Stimulated activated CD8-positive, alpha-beta memory T cell treated with anti-CD3 and anti-CD28 coated beads, Interleukin-7, amount 100 ng/mL, for 48 hours (primary cell): Measurements from ENCODE around the gene SCAMP1.
"Not testable (repeated sequence)": the region's sequence is repeated elsewhere in the genome, so short reads cannot be mapped to it uniquely, and the experiment has no call there.

Experiments used
- DNase-seq, 2 donors: peaks; one replicate each; pipeline ENCODE4 v3.0.0-alpha.2; 2020; ENCODE audit warnings: low read depth in 1 of 2; ENCODE audit errors: extremely low read depth in 1 of 2

Gene SCAMP1, protein sequence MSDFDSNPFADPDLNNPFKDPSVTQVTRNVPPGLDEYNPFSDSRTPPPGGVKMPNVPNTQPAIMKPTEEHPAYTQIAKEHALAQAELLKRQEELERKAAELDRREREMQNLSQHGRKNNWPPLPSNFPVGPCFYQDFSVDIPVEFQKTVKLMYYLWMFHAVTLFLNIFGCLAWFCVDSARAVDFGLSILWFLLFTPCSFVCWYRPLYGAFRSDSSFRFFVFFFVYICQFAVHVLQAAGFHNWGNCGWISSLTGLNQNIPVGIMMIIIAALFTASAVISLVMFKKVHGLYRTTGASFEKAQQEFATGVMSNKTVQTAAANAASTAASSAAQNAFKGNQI

DNA sequence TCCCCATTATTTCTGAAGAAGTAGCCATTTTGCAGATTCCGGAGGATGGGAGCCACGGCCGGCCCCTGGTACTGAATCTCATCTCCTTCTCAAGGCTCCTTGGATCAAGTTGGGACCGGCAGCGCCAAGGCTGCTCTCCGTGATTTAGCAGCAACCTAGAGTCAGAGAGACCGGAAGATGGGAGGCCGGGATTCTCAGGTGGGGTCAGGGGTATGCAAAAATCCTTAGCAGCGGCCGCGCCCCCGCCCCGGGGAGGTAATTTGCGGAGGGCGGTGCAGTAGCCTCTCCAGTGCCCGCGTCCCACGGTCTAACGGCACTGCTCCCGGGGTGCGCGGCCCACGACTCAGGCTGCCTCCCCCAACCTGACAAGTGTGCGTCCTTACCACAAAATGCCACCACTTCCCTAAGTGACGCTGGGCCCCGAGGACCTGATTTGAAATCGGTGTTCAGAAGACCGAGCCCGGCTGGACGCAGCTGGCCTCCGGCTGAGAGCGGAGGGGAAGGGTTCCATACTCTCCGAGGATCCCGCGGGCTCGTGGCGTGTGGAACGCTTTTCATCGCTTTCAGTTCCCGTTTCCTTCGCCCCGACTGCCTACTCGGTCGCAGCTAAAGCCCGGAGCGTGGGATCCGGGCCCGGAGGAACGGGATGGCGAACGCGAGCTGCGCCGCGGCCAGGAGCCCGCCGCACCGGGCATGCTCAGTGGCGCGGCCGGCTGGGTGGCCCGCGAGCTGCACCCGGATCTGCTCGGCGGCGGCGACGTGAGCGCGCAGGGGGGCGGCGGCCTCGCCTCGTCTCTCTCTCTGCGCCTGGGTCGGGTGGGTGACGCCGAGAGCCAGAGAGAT, at the start of gene SCAMP1:
Gene SCAMP1 (plus strand): TSS at position 787 of the 843 bp plus-strand sequence. CDS start 55 bp downstream, at position 842.
- DNase-seq, result peak; percentile 81 to 86

DNA sequence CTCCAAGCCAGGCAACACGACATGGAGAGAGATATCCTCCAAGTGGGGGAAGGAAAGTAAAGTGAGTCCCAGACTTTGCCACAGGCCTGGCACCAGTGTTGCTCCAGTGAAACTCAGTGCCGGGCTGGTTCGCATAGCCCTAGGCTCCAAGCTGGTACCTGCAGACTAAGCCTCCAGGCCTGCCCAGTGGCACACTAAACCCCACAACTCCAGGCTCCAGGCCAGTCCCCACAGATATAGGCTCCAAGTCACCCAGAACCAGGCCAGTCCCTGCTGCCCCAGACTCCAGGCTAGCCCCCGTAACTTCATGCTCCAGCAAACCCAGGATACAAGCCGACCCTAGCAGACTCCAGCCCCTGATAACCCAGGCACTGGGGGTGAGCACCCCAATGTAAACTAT, 42.9 kb upstream of the SCAMP1 start:
- no peak for DNase-seq

DNA sequence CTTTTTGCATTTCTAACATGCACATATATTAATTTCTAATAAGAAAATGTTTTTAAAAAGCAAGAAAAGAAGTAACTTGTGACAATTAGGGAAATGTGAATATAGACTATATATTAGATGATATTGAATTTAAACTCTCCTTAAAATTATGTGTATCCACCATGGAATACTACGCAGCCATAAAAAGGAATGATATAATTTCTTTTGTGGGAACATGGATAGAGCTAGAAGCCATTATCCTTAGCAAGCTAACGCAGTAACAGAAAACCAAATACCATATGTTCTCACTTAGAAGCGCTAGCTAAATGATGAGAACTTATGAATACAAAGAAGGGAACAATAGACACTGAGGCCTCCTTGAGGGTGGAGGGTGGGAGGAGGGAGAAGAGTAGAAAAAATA, 42.1 kb upstream of the SCAMP1 start:
- no peak for DNase-seq

DNA sequence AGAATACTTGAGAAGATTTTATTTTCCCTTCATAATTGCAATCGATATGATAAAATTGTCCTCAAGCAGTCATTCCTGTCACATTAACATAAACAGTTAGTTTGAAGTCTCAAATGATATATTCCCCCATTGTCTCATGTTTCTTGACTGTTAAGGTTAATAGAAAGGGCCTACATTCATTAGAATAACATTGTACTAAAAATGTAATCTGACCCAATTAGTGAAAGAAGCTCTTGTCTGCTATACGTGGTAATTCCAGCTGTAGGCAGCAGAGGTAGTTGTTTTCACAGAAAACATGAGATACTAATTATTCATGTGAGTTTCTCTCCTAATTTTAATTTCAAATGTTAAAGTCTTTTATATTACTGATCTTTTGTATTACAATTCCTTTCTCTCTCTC, 40.0 kb upstream of the SCAMP1 start:
- DNase-seq, result no peak

DNA sequence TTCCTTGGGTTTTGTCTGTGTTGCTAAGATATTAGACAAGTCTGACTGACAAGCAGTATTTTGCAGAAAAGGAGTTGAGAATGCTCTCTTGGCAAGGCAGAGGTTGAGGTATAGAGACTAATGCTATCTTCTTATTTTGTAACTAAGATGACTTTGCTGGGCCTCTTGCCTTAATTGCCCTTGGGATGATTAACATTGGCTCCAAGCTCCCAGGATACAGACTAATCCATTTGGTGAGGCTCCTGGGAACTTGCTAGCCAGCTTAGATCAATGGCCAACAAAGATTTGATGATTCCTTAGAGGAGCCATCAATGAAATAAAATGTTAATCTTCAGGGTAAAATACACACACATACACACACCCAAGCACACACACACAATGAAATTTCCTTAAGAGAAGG, 37.2 kb upstream of the SCAMP1 start:
- no peak for DNase-seq

DNA sequence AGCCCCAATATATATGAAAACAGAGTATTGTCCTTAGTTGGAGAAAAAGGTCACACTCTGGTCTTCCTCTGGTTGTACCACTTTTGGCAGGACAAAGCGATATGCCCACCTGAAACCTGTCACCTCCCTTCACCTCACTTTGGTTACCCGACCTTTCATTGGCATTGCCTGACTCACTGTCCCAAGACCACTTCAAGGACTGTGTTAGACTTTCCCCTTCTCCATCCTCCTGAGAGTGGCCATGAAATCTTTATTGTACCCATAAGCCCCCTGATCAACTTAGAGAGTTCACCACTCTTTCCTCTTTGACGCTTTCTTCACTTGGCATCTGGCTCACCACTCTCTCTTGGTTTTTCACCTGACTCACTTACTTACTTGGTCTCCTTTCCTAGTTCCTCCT, 33.5 kb upstream of the SCAMP1 start:
- no peak for DNase-seq

DNA sequence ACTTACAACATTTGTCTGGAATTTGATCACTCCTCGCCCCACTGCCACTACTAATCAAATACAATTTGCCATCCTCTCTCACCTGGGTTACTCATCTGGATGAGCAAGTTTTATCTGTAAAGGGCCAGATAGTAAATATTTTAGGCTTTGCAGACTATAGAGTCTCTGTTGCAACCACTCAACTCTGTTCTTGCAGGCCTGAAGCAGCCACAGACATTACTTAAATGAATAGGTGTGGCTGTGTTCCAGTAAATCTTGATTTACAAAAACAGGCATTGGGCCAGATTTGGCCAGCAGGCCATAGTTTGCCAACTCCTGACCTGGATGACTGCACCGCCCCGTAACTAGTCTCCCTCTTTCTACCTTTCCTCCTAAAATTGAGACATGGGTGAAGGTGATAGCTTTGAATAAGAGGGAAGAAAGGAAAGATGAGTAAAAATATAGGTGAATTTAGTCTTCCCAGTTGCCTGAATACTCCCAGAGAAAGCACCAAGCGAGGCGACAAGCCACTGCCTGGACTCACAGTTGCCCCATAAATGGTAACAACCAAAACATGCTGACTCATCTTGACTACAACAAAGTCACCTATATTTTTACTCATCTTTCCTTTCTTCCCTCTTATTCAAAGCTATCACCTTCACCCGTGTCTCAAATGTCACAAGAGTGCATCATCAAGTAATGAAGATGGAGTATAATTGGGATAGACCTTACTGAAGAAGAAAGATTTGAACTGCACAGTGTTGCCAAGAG, 32.5 kb upstream of the SCAMP1 start:
- no peak for DNase-seq

DNA sequence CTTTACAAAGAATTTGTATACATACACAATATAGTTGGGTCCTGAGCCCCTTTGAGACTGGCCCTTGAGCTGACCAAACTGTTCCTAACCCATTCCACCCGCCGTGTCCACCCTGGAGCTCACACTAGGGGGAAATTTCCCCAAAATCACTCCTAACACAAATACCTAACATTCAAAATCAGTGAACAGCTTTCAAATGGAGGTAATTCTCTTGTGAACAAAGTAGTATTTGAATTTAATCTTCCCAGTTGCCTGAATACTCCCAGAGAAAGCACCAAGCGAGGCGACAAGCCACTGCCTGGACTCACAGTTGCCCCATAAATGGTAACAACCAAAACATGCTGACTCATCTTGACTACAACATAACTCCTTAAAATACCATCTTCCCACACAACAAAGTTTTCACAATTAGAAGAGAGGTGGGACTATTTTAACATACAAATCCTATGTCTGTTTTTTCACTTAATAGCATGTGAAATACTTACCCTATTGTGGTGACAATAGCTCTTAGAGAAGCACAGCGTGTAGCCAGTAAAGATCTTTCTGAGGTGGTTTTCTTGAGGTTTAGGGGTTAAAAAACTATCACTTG, 31.7 kb upstream of the SCAMP1 start:
- DNase-seq, result no peak

DNA sequence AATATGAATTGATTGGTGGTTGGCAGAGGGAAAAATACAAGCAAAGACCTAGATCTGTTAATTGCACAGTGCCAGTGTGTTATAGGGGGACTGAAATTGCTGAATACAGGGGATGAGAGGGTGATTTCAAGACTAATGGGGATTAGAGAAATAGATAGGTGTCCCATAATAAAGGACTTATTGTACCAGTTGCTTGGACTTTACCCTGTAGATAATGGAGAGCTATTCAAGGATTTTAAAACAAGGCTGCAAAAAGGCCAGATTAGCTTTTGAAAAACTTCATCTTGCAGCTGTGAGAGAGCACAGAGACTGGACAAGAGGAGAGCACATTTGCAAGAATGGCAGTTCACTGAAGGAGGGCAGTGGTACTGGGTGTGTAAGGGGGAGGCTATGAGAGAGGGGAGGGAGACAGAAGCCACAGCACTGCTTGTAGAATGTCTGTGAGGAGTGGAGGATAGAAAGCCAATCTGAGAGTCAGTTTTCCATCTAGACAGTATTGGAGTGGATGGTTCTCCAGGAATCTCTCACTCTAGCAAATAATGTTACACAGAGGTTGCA, 28.8 kb upstream of the SCAMP1 start:
- no peak for DNase-seq

DNA sequence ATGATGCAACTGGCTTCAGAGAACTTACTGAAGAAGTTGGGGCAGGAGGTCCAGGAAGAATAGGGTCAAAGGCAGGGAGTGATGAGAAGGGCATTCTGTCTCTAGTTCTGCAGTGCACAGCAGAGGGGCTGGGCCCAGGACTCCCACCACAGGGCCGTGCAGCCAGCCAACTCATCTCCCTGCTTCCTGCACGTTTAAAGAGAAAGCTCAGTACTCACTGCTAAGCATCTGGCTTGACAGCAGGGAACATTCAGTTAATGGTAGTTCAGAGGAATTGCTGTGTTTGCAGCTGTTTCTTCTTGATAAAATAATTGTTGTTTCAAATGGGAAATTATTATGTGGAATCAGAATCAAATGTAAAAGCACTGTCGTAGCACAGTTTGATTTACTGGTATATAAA, 25.6 kb upstream of the SCAMP1 start:
- DNase-seq, result no peak

DNA sequence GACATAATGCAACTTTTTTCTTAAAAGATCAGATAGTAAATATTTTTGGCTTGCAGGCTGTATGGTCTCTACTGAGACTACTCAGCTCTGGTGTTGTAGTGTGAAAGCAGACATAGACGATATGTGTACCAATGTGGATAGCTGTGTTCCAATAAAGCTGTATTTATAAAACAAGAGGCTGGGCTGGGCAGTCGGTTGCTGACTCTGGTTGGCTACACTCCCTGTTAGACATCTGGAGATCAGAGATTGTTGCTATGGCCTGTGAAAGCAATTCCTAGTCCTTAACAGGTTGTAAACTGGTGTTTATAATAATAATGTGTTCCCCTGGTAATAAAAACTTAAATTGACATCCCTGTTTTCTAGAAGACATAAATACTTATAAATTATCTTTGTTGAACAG, 24.4 kb upstream of the SCAMP1 start:
- DNase-seq, result no peak

DNA sequence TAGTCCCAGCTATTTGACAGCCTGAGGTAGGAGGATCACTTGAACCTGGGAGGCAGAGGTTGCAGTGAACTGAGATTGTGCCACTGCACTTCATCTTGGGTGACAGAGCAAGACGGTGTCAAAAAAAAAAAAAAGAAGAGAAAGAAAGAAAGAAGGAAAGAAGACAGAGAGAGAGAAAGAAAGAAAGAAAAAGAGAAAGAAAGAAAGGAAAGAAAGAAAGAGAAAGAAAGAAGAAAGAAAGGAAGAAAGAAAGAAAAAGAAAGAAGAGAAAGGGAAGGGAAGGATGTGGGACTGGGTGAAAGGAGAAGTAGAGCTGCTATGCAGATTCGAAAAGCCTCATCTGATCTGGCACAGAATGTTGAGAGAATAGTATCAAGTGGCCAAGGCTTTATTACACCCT, 23.7 kb upstream of the SCAMP1 start:
- no peak for DNase-seq

DNA sequence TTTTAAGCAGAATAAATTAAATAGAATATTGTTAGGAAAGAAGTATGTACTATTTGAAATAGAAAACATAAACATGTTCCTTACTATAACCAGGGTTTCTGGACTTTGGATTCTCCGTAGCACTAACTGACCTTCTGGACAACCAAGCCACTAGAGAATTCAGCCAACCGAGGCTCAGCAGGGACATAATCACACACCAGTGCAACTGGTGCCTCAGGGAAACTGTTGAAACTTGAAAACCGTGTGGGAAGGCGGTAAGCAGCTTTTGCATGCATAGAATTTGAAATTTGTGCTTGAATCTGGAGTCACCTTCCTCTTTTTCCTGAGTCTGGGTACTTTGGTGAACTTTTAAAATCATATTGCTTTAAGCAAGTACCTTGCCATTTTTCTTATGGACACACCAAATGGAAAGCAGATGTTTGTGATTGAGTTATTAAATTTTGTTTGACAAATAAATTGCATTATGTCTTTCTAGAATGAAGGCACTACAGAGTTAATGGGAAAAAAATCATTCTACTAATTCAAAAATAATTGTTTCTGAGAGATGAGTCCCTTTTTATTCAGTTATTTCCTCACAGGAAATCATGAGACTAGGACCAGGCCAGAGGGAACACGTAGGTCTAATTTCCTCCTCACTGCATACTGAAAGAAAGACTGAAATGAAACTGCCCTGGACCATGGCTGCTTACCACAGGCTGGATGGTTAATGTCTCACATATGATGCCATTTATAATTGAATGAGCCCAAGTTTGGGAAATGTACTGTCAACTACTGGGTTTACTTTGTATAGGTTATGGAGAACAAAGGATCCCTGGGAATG, 20.6 kb upstream of the SCAMP1 start:
- no peak for DNase-seq

DNA sequence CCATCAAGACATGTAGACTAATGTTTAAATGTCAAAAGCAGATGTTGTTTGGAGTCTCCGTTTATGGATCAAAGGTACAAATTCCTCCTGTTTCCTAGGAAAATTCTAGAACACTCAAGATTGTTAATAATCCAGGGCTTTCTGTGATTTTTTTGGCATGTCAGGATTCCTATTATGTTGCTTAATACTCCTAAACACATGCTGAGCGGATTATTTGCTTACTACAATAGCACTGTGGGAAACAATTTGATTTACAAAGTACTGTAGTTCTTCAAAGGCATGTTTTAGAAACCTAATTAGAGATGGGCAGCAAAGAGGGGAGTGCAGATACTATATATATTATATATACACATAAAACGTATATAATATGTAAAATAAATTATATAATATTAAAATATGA, 19.0 kb upstream of the SCAMP1 start:
- no peak for DNase-seq

DNA sequence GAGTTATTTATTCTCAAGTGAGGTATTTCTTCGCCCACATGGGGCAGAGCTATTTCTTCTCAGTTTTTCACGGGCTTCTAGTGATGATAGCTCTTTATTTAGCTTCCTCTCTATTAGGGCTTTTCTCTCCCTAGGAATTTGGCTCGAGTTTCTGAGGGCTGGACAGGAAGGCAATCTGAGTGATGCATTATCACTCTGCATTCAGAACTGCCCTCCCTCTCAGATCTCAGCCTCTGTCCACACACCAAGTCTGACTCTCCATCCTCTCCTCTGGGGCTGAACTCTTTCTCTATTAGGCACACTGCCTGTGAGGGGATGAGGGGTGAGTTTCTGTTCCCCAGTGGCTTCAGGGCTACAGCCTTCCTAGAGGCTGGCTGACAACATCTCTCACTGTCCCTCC, 14.9 kb upstream of the SCAMP1 start:
- DNase-seq, result no peak

DNA sequence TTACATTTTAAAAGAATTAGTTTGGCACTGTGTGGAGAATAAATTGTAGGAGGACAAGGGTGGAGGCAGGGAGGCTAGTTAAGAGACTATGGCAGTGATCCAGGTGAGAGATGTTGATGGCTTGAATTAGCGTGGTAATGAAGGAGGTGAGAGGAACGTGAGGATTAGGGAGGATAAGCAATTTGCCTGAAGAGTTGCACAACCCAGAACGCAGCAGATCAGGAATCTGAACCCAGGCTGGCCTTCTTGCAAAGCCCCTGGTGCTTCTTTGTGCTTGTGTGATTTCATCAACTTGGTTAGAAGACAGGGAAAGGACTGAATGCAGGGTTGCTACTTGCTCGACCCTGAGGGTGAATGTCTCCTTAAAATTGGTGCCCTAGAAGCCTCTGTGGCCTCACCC, 6.9 kb upstream of the SCAMP1 start:
- DNase-seq, result no peak

DNA sequence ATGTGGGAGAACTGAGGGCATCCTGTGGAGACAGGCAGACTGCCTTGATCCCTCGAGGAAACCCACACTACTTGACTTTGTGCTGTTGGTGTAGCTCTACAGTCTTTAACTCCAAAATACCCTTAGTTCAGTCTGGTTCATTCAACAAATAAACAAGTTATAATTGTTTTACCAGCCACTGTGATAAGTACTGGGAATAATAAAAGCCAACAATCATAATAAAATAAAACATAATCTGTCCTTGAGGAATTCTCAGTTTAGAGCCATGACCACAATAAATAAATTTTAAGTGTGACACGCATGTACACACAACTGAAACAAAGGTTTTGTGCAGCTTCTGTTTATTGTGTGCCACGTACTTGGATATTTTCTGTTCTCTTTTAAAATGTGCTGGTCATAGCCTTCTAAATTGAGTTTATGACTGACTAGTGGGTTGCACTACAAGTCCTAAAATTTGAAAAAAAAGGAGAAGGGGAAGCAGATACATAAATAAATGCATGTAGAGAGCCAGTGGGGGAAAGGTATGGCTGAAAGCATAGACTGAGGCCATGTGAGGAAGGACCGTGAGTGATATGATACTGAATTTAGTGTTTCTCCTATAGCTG, 6.2 kb upstream of the SCAMP1 start:
- DNase-seq, result no peak

DNA sequence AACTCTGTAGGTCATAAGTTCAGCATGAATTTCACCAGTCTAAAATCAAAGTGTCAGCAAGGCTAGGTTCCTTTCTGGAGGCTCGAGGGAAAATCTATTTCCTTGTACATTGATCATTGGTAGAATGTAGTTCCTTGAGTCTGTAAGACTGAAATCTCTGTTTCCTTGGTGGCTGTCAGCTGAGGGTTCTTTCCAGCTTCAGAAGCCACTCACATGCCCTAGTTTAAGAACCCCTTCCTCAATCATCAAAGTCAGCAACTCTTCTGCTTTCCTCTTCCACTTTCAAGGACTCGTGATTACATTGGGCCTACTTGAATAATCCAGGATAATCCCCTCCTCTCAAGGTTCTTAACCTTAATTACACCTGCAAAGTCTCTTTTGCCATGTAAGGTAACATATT, 4.9 kb upstream of the SCAMP1 start:
- no peak for DNase-seq

DNA sequence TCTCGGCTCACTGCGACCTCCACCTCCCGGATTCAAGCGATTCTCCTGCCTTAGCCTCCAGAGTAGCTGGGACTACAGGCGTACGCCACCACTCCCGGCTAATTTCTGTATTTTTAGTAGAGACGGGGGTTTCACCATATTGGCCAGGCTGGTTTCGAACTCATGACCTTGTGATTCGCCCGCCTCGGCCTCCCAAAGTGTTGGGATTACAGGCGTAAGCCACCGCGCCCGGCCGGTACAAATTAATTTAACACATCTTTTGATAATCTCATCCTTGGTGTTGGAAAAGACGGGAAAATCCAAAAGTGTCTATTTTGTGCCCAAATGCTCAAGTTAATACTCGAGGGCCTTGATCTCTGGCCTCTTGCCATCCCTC, 974 bp upstream of the SCAMP1 start:
- DNase-seq, result not testable (repeated sequence)

DNA sequence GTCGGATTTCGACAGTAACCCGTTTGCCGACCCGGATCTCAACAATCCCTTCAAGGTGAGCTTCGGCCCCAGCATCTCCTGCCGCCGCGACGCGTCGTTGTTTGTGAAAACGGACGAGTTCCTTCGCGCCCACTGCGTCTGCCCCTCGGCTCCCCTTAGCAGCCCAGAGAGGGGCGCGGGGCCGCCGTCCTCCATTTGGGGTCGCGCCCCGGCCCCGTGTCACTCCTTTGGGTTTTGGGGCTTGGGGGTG, 182 bp downstream of the SCAMP1 start:
- DNase-seq, result no peak
